GM18909 (cell line): ENCODE data around the gene SENP5.

Source experiments
- ATAC-seq: cut with Tn5 transposase; IDR thresholded peaks from one replicate; pipeline ENCODE4 v1.9.1; 2021; ENCODE audit warnings: mild to moderate bottlenecking; ENCODE audit not compliant: unreplicated experiment, poor library complexity

The SENP5 gene

GRCh38 chr3:196966526-196967401 lies 99.0 kb downstream of the SENP5 start:
- ATAC-seq, result no peak

GRCh38 chr3:196967412-196968232 lies 99.9 kb downstream of the SENP5 start:
- no peak for ATAC-seq

- peak; percentile 64 for ATAC-seq
Measured at GRCh38 chr3:196968233-196969133, 100.8 kb downstream of the SENP5 start, which contains the start of gene PIGZ. PIGZ (minus strand) TSS chr3:196968833; CDS start chr3:196952031, 16,802 bp downstream.

GRCh38 chr3:196969134-196969659 lies 101.5 kb downstream of the SENP5 start:
- peak; percentile 43 for ATAC-seq

GRCh38 chr3:196969660-196970546 lies 102.2 kb downstream of the SENP5 start:
- peak; percentile 55 for ATAC-seq

- no peak for ATAC-seq
Measured at GRCh38 chr3:196970547-196971093, 102.9 kb downstream of the SENP5 start.

- no peak for ATAC-seq
Measured at GRCh38 chr3:196971094-196971698, 103.5 kb downstream of the SENP5 start.

GRCh38 chr3:196974661-196975060 lies 106.9 kb downstream of the SENP5 start:
- no peak for ATAC-seq

- ATAC-seq, result no peak
Measured at GRCh38 chr3:196975349-196975748, 107.6 kb downstream of the SENP5 start.

- no peak for ATAC-seq
Measured at GRCh38 chr3:196976941-196977340, 109.2 kb downstream of the SENP5 start.

- no peak for ATAC-seq
Measured at GRCh38 chr3:196979545-196979944, 111.8 kb downstream of the SENP5 start.

- ATAC-seq, result no peak
Measured at GRCh38 chr3:196981657-196982056, 113.9 kb downstream of the SENP5 start.

- ATAC-seq, result no peak
Measured at GRCh38 chr3:196983186-196983585, 115.5 kb downstream of the SENP5 start.
